DND-41 (cell line): ENCODE data around the gene CDCA3.

Experiments used
- CTCF ChIP-seq: IDR thresholded peaks from 2 replicates; pipeline ENCODE4 v1.5.1; 2012; ENCODE audit warnings: borderline replicate concordance, low read length, moderate library complexity, mild to moderate bottlenecking; ENCODE audit not compliant: poor library complexity, severe bottlenecking; ENCODE audit errors: extremely low read depth
- EZH2 ChIP-seq: IDR thresholded peaks from 3 replicates; pipeline ENCODE4 v1.6.1; 2012; ENCODE audit warnings: borderline replicate concordance, low read depth, mild to moderate bottlenecking, moderate library complexity, low read length, inconsistent platforms; ENCODE audit not compliant: severe bottlenecking

DNA sequence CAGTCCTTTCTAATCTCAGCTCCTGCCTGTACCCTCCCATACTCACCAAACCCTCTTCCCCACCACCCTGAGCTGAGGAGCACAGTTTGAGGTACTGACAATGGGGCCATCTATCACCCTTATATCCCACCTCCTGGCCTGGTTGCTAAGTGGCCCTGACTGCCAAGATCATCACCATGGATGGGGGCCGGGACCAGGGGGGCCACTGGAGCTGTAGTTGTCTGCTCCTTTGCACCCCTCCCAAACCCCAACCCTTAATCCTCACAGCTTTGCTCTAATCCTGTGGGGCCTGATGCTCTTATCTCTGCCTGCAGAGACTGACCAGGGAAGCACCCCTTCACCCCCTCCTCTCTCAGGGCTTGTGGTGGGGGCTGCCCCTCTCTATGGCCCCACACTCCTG lies 10.8 kb downstream of the CDCA3 start:
- no peak for TF ChIP-seq CTCF
- TF ChIP-seq EZH2: no peak
